DOHH2 (cell line): ENCODE measurements around the gene TMEM263.

ENCODE experiments used
- H3F3A ChIP-seq: fragments of 200-600 bp; sonication (generic), shearing (Covaris generic); 2 replicates; pipeline ENCODE4 v1.6.0; 2016; ENCODE audit warnings: antibody characterized with exemption, mild to moderate bottlenecking; ENCODE audit not compliant: control insufficient read depth, insufficient read depth
- H3K27ac ChIP-seq: fragments of 200-600 bp; sonication (generic); 2 replicates; pipeline ENCODE4 v1.5.1; 2014; ENCODE audit warnings: low read depth, mild to moderate bottlenecking, low read length, moderate library complexity
- H3K27me3 ChIP-seq: fragments of 200-600 bp; sonication (generic); 2 replicates; pipeline ENCODE4 v1.6.1; 2014; ENCODE audit warnings: mild to moderate bottlenecking, low read length, mixed read lengths; ENCODE audit not compliant: control insufficient read depth
- H3K36me3 ChIP-seq: fragments of 200-600 bp; sonication (generic); 2 replicates; pipeline ENCODE4 v1.6.1; 2014; ENCODE audit warnings: mild to moderate bottlenecking, low read length, moderate library complexity, mixed read lengths; ENCODE audit not compliant: control insufficient read depth
- H3K4me1 ChIP-seq: fragments of 200-600 bp; sonication (generic); 2 replicates; pipeline ENCODE4 v1.6.1; 2014; ENCODE audit warnings: mild to moderate bottlenecking, low read length, mixed read lengths; ENCODE audit not compliant: control insufficient read depth
- H3K4me2 ChIP-seq: fragments of 200-600 bp; sonication (generic); 2 replicates; pipeline ENCODE4 v1.6.0; 2014; ENCODE audit warnings: mild to moderate bottlenecking, low read length, moderate library complexity
- H3K4me3 ChIP-seq: fragments of 200-600 bp; sonication (generic); 2 replicates; pipeline ENCODE4 v1.5.1; 2014; ENCODE audit warnings: mild to moderate bottlenecking, low read length, mixed read lengths
- H3K79me2 ChIP-seq: fragments of 200-600 bp; sonication (generic); 2 replicates; pipeline ENCODE4 v1.6.1; 2014; ENCODE audit warnings: mild to moderate bottlenecking, low read length, mixed read lengths; ENCODE audit not compliant: control insufficient read depth
- H3K9me2 ChIP-seq: fragments of 200-600 bp; sonication (generic); replicated peaks from 2 replicates; pipeline ENCODE4 v1.6.1; 2014; ENCODE audit warnings: mild to moderate bottlenecking, low read length, mixed read lengths; ENCODE audit not compliant: control insufficient read depth
- H3K9me3 ChIP-seq: fragments of 200-600 bp; sonication (generic); 2 replicates; pipeline ENCODE4 v1.6.1; 2014; ENCODE audit warnings: antibody characterized with exemption, low read length, mixed read lengths; ENCODE audit not compliant: control insufficient read depth, insufficient read depth
- H4K20me1 ChIP-seq: fragments of 200-600 bp; sonication (generic); 2 replicates; pipeline ENCODE4 v1.6.0; 2014; ENCODE audit warnings: low read depth, mild to moderate bottlenecking, antibody characterized with exemption, low read length, moderate library complexity; ENCODE audit not compliant: control insufficient read depth, insufficient read depth
- CTCF ChIP-seq: fragments of 200-600 bp; sonication (generic); IDR thresholded peaks from one replicate; pipeline ENCODE4 v1.5.1; 2014; ENCODE audit warnings: antibody characterized with exemption, mild to moderate bottlenecking, low read depth, low read length; ENCODE audit not compliant: poor library complexity, severe bottlenecking
- EZH2phosphoT487 ChIP-seq: fragments of 200-600 bp; sonication (generic); IDR thresholded peaks from 2 replicates; pipeline ENCODE4 v1.6.1; 2017; ENCODE audit warnings: borderline replicate concordance, mild to moderate bottlenecking, antibody characterized with exemption, low read length, moderate library complexity, mixed read lengths

TMEM263 gene

GRCh38 chr12:106924268-106924861, 31.3 kb upstream of the TMEM263 start:
- Histone ChIP-seq H3K27ac (no peak overlapping the region), H3K27me3 (peaks cover 15% of the 10 kb centered on the region), H3F3A (no peaks in the 10 kb centered on the region), H3K9me3 (no peaks in the 10 kb centered on the region), H3K36me3 (no peaks in the 10 kb centered on the region), H3K79me2 (no peaks in the 10 kb centered on the region), H3K9me2 (no peaks in the 10 kb centered on the region), H3K4me2 (no peak overlapping the region), H3K4me1 (no peaks in the 10 kb centered on the region), H4K20me1 (0 out of 2 replicates have a peak, but pooled peaks cover 1% of the 10 kb centered on the region), H3K4me3 (no peak overlapping the region)
- TF ChIP-seq EZH2phosphoT487: no peak
- TF ChIP-seq CTCF: no peak

- H3K27me3 ChIP-seq: peaks cover 16% of the 10 kb centered on the region
- no peaks in the 10 kb centered on the region for H3K36me3 ChIP-seq
- H4K20me1 ChIP-seq: no peaks in the 10 kb centered on the region
- no peaks in the 10 kb centered on the region for H3K79me2 ChIP-seq
- TF ChIP-seq EZH2phosphoT487: no peak
- TF ChIP-seq CTCF: no peak
- no peaks in the 10 kb centered on the region for H3K9me2 ChIP-seq
- no peak overlapping the region for H3K4me3 ChIP-seq
- no peaks in the 10 kb centered on the region for H3F3A ChIP-seq
- H3K9me3 ChIP-seq: no peaks in the 10 kb centered on the region
- H3K27ac ChIP-seq: no peak overlapping the region
- H3K4me2 ChIP-seq: no peak overlapping the region
- no peaks in the 10 kb centered on the region for H3K4me1 ChIP-seq
These were observed 29.1 kb upstream of the TMEM263 start for GRCh38 chr12:106926657-106927056.

- H3K4me1 ChIP-seq: no peaks in the 10 kb centered on the region
- H3F3A ChIP-seq: no peaks in the 10 kb centered on the region
- H3K79me2 ChIP-seq: no peaks in the 10 kb centered on the region
- no peaks in the 10 kb centered on the region for H4K20me1 ChIP-seq
- H3K27me3 ChIP-seq: peaks cover 12% of the 10 kb centered on the region; the same call in 1 of the 2 replicates
- H3K27ac ChIP-seq: no peak overlapping the region
- no peak overlapping the region for H3K4me3 ChIP-seq
- no peaks in the 10 kb centered on the region for H3K9me3 ChIP-seq
- H3K9me2 ChIP-seq: no peaks in the 10 kb centered on the region
- no peak overlapping the region for H3K4me2 ChIP-seq
- H3K36me3 ChIP-seq: no peaks in the 10 kb centered on the region
- no peak for TF ChIP-seq EZH2phosphoT487
- TF ChIP-seq CTCF: no peak
These were observed 21.4 kb upstream of the TMEM263 start for GRCh38 chr12:106934277-106934676.
